H1 (cell line): Measurements from ENCODE around the gene FOXL3. TPM values are rescaled to one million over a fixed set of nuclear protein-coding genes. Genes with fewer than 3 reads are reported as not detected.

Experiments
- HDAC6 ChIP-seq: IDR thresholded peaks from one replicate; pipeline ENCODE4 v1.7.1; 2012; ENCODE audit warnings: low read depth, mild to moderate bottlenecking, inconsistent platforms, low read length, moderate library complexity
- KDM4A ChIP-seq: IDR thresholded peaks from one replicate; pipeline ENCODE4 v1.7.1; 2012; ENCODE audit warnings: low read depth, mild to moderate bottlenecking, moderate library complexity, low read length, inconsistent platforms; ENCODE audit not compliant: severe bottlenecking
- YY1 ChIP-seq: IDR thresholded peaks from 2 replicates; pipeline ENCODE4 v1.6.1; 2011; ENCODE audit warnings: low read depth, mild to moderate bottlenecking, low read length
- polyA plus RNA-seq, 7 experiments: library from polyadenylated mRNA; depleted of rRNA in 3 of 7; stranded (reverse) in 5 of 7; unstranded in 2 of 7; fragments of >200 nt in 5 of 7; fragments of 200-250 nt in 2 of 7; gene quantifications; 1 replicate in 5 of 7; 2 replicates in 1 of 7; 4 replicates in 1 of 7; pipeline versions ENCODE4 v1.2.1 to v1.2.3, GENCODE V29; 2011 to 2013; ENCODE audit warnings: missing spikeins in 2 of 7, mixed read lengths in 2 of 7
- total RNA-seq: library from RNA; stranded (reverse); fragmentation: NEBNext Ultra II Directional; extraction: Animal tissue kit (Norgen Biotek cat#: 25700); gene quantifications from 2 replicates; pipeline ENCODE4 v1.2.1, GENCODE V29; 2021

Gene FOXL3
- total and polyA plus RNA-seq, 2 of the 8 experiments (the other 6 are each of a cell fraction or from before 2014, with no cell fraction given): not detected

DNA sequence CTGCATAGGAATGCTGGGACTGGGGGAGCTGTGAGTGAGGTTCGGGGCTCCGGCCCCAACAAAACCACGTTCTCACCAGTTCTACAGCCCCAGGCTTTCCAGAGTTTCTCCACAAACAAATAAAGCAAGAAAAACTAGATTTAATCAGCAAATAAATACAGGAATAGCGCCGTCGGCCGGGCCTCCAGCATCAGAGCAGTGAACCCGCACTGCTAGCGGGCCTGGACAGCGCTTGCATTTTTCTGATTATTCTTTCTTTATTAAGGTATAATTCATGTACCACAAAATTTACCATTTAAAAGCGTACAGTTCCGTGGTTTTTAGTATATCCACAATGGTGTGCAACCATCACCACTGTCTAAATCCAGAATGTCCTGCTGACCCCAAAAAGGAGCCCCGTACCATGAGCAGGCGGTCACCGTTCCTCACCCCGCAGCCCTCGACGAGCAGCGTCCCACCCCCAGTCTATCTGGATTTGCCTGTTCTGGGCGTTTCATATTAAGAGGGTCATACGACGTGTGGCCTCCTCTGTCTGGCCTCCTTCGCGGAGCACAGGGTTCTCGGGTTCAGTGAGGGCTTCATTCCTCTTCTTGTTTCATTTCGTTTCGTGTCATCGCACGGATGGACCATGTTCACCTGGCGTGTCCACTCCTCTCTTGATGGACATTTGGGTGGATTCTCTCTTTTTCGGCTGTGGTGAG lies 35.5 kb upstream of the FOXL3 start (continued):
- TF ChIP-seq KDM4A (no peak), HDAC6 (no peak), YY1 (no peak)
